Ramos (cell line): ENCODE data around the gene FAM174C.

Source experiments
- in situ Hi-C: fragments of 300-500 bp; cut with MboI; formaldehyde crosslinking; loops from one replicate; pipeline ENCODE4 v1.14.3; 2022; ENCODE audit warnings: low sequenced_read_pairs; ENCODE audit not compliant: unreplicated experiment

FAM174C gene

GRCh38 chr19:1271528-1272422 is 3.6 kb upstream of the FAM174C start:
- in situ Hi-C loops, result no loop called here

- in situ Hi-C loops, result no loop called here
Observed at GRCh38 chr19:1272423-1273262, 2.7 kb upstream of the FAM174C start.

GRCh38 chr19:1273263-1274041 is 1.9 kb upstream of the FAM174C start:
- in situ Hi-C loops, result no loop called here

GRCh38 chr19:1274081-1274851 is 1.1 kb upstream of the FAM174C start:
- in situ Hi-C loops, result no loop called here

- in situ Hi-C loops, result no loop called here
Observed at GRCh38 chr19:1274852-1275259, 474 bp upstream of the FAM174C start.

- in situ Hi-C loops, result no loop called here
Observed at GRCh38 chr19:1275976-1276627, 772 bp downstream of the FAM174C start.

GRCh38 chr19:1276628-1277022 is 1.3 kb downstream of the FAM174C start:
- in situ Hi-C loops, result no loop called here

GRCh38 chr19:1277061-1277460 is 1.7 kb downstream of the FAM174C start:
- in situ Hi-C loops, result no loop called here

- in situ Hi-C loops, result no loop called here
Observed at GRCh38 chr19:1278074-1278473, 2.7 kb downstream of the FAM174C start.

GRCh38 chr19:1278713-1279660 is 3.7 kb downstream of the FAM174C start:
- in situ Hi-C loops, result no loop called here

- in situ Hi-C loops, result no loop called here
Observed at GRCh38 chr19:1279782-1280341, 4.5 kb downstream of the FAM174C start.

- in situ Hi-C loops, result no loop called here
Observed at GRCh38 chr19:1280636-1281568, 5.6 kb downstream of the FAM174C start.

- in situ Hi-C loops, result no loop called here
Observed at GRCh38 chr19:1281569-1282287, 6.4 kb downstream of the FAM174C start.

GRCh38 chr19:1282588-1283206 is 7.4 kb downstream of the FAM174C start:
- in situ Hi-C loops, result no loop called here

- in situ Hi-C loops, result no loop called here
Observed at GRCh38 chr19:1283207-1283916, 8.0 kb downstream of the FAM174C start.
